H1 (cell line): Measurements from ENCODE around the gene RCAN3.
"Not testable (repeated sequence)": the region's sequence is repeated elsewhere in the genome, so short reads cannot be mapped to it uniquely, and the experiment has no call there.

Experiments used
- ASH2L ChIP-seq: fragments of 200-600, 300-600 bp; sonication (generic); IDR thresholded peaks from one replicate; pipeline ENCODE4 v1.7.1; 2017; ENCODE audit warnings: low read length
- BACH1 ChIP-seq: IDR thresholded peaks from 2 replicates; pipeline ENCODE4 v1.6.1; 2012; ENCODE audit warnings: low read length, improper control_type of control experiment
- EZH2 ChIP-seq: fragments of 200-600 bp; sonication (generic); IDR thresholded peaks from 2 replicates; pipeline ENCODE4 v1.7.1; 2012; ENCODE audit warnings: low read depth, mild to moderate bottlenecking, moderate library complexity, low read length, inconsistent platforms; ENCODE audit not compliant: severe bottlenecking
- FOSL1 ChIP-seq: IDR thresholded peaks from 2 replicates; pipeline ENCODE4 v1.6.1; 2011; ENCODE audit warnings: mild to moderate bottlenecking, low read depth, low read length, moderate library complexity; ENCODE audit not compliant: insufficient read depth
- POLR2AphosphoS5 ChIP-seq: IDR thresholded peaks from 2 replicates; pipeline ENCODE4 v1.6.1; 2011; ENCODE audit warnings: low read depth, low read length
- RAD21 ChIP-seq, 2 experiments: IDR thresholded peaks in 1 of 2; conservative IDR thresholded peaks in 1 of 2; 2 replicates each; pipeline ENCODE4 v1.6.1; 2011; ENCODE audit warnings: low read depth in 2 of 2, low read length in 2 of 2, improper control_type of control experiment in 1 of 2, inconsistent platforms in 1 of 2, mild to moderate bottlenecking in 1 of 2, moderate library complexity in 1 of 2
- TF ChIP-seq, protein P1 (sequence below), 3 experiments: IDR thresholded peaks; 1 replicate in 2 of 3; 2 replicates in 1 of 3; pipeline versions ENCODE4 v1.5.1 to v1.6.1; 2011; ENCODE audit warnings: low read length in 3 of 3, mild to moderate bottlenecking in 3 of 3, inconsistent platforms in 2 of 3, low read depth in 1 of 3, moderate library complexity in 1 of 3; ENCODE audit not compliant: insufficient read depth in 1 of 3; ENCODE audit errors: control extremely low read depth in 1 of 3

DNA sequence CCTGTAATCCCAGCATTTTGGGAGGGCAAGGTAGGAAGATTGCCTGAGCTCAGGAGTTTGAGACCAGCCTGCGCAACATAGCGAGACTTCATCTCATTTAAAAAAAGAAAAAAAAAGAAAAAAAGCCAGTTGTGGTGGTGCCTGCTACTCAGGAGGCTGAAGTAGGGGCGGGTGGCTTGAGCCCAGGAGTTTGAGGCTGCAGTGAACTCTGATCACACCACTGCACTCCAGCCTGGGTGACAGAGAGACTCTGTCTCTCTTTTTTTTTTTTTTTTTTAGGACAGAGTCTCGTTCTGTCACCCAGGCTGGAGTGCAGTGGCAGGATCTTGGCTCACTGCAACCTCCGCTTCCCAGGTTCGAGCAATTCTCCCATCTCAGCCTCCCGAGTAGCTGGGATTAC is 26.7 kb downstream of the RCAN3 start:
- not testable (repeated sequence) for TF ChIP-seq EZH2; POLR2AphosphoS5; BACH1; FOSL1; ASH2L; RAD21 (IDR thresholded peaks at IDR 0.05 in 1 of 2, conservative IDR thresholded peaks at IDR 0.05 in 1 of 2; ENCODE audit: low read depth in 2 of 2, low read length in 2 of 2)
- TF ChIP-seq, protein P1, sequence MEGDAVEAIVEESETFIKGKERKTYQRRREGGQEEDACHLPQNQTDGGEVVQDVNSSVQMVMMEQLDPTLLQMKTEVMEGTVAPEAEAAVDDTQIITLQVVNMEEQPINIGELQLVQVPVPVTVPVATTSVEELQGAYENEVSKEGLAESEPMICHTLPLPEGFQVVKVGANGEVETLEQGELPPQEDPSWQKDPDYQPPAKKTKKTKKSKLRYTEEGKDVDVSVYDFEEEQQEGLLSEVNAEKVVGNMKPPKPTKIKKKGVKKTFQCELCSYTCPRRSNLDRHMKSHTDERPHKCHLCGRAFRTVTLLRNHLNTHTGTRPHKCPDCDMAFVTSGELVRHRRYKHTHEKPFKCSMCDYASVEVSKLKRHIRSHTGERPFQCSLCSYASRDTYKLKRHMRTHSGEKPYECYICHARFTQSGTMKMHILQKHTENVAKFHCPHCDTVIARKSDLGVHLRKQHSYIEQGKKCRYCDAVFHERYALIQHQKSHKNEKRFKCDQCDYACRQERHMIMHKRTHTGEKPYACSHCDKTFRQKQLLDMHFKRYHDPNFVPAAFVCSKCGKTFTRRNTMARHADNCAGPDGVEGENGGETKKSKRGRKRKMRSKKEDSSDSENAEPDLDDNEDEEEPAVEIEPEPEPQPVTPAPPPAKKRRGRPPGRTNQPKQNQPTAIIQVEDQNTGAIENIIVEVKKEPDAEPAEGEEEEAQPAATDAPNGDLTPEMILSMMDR (IDR thresholded peaks at IDR 0.05; ENCODE audit: control extremely low read depth in 1 of 3, insufficient read depth in 1 of 3, low read depth in 1 of 3, low read length in 3 of 3): not testable (repeated sequence)
